Type B pancreatic cell (in vitro differentiated cells): ENCODE results near the gene FRAS1. TPM values are rescaled to one million over a fixed set of nuclear protein-coding genes. Genes with fewer than 3 reads are reported as not detected.

Experiments used
- DNase-seq: peaks from one replicate; pipeline ENCODE4 v3.0.0; 2021; ENCODE audit warnings: mixed read lengths; ENCODE audit not compliant: unreplicated experiment; ENCODE audit errors: extremely low spot score
- H3K27ac Mint-ChIP-seq: 2 replicates; pipeline ENCODE4 v1.8.0; 2021; ENCODE audit warnings: mild to moderate bottlenecking, mixed read lengths
- H3K27me3 Mint-ChIP-seq: 2 replicates; pipeline ENCODE4 v1.8.0; 2021; ENCODE audit warnings: mixed read lengths
- H3K36me3 Mint-ChIP-seq: 2 replicates; pipeline ENCODE4 v1.8.0; 2021; ENCODE audit warnings: mixed read lengths
- H3K4me1 Mint-ChIP-seq: one replicate; pipeline ENCODE4 v1.8.0; 2021; ENCODE audit warnings: mixed read lengths; ENCODE audit not compliant: unreplicated experiment
- H3K4me3 Mint-ChIP-seq: 2 replicates; pipeline ENCODE4 v1.8.0; 2021; ENCODE audit warnings: mild to moderate bottlenecking, mixed read lengths
- H3K9me3 Mint-ChIP-seq: 2 replicates; pipeline ENCODE4 v1.8.0; 2021; ENCODE audit warnings: mixed read lengths
- total RNA-seq: library from RNA; stranded (reverse); gene quantifications from 2 replicates; pipeline ENCODE4 v1.2.1, GENCODE V29; 2021; ENCODE audit warnings: low replicate concordance
- TF ChIP-seq, protein P1 (sequence below): fragments of 200-600 bp; sonication (generic); conservative IDR thresholded peaks from 2 replicates; pipeline ENCODE4 v1.5.0; 2021; ENCODE audit warnings: antibody characterized with exemption, mild to moderate bottlenecking

Gene FRAS1
- total RNA-seq, 1 donor from 2014 or later = 37.7 TPM

DNA sequence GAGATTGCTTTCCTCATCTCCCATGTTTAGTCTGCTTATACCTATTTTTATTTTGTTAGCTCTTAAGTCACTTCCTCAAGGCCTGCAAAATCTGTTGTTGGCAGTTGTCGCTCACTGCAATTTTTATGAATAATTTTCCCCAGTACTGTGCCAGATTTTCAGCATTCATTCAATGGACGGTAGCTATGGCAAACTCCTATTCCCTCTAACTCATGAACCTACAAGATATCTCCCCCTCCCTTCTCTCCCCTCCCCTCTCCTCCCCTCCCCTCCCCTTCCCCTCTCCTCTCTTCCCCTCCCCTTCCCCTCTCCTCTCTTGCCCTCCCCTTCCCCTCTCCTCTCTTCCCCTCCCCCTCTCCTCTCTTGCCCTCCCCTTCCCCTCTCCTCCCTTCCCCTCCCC lies 160.4 kb downstream of the FRAS1 start:
- no peaks in the 10 kb centered on the region for H3K9me3 Mint-ChIP-seq
- TF ChIP-seq, protein P1, sequence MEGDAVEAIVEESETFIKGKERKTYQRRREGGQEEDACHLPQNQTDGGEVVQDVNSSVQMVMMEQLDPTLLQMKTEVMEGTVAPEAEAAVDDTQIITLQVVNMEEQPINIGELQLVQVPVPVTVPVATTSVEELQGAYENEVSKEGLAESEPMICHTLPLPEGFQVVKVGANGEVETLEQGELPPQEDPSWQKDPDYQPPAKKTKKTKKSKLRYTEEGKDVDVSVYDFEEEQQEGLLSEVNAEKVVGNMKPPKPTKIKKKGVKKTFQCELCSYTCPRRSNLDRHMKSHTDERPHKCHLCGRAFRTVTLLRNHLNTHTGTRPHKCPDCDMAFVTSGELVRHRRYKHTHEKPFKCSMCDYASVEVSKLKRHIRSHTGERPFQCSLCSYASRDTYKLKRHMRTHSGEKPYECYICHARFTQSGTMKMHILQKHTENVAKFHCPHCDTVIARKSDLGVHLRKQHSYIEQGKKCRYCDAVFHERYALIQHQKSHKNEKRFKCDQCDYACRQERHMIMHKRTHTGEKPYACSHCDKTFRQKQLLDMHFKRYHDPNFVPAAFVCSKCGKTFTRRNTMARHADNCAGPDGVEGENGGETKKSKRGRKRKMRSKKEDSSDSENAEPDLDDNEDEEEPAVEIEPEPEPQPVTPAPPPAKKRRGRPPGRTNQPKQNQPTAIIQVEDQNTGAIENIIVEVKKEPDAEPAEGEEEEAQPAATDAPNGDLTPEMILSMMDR = no peak
- no peaks in the 10 kb centered on the region for H3K36me3 Mint-ChIP-seq
- H3K27me3 Mint-ChIP-seq = no peaks in the 10 kb centered on the region
- no peak for DNase-seq
- H3K27ac Mint-ChIP-seq = no peak overlapping the region
- no peak overlapping the region for H3K4me3 Mint-ChIP-seq
- peaks cover 18% of the 10 kb centered on the region for H3K4me1 Mint-ChIP-seq

GRCh38 chr4:78218260-78218659 lies 161.1 kb downstream of the FRAS1 start:
- Mint-ChIP-seq H3K27ac (no peak overlapping the region), H3K9me3 (no peaks in the 10 kb centered on the region), H3K4me3 (no peak overlapping the region), H3K36me3 (no peaks in the 10 kb centered on the region), H3K27me3 (no peaks in the 10 kb centered on the region), H3K4me1 (peaks cover 25% of the 10 kb centered on the region)
- TF ChIP-seq, protein P1 = no peak
- no peak for DNase-seq

DNA sequence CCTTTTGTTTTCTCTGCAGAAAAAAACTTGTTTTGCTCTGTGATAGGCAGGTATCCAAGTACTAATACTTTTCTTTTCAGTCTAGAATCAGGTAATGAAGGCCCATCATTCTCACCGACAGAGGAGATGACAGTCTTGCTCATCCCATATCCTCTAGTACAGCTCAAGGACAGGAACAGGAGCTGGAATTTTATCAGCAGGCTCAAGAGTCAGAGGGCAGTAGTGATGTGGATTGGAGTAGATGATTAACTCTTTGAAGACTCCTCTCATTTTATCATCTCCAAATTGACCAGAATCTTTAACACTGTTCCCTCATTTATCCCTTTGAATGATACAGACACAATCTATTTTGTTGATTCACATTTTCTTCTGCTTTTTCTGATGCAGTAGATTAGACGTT lies 162.7 kb downstream of the FRAS1 start:
- Mint-ChIP-seq H3K36me3 (no peaks in the 10 kb centered on the region), H3K4me1 (peaks cover 21% of the 10 kb centered on the region), H3K9me3 (no peaks in the 10 kb centered on the region), H3K4me3 (no peak overlapping the region), H3K27ac (no peak overlapping the region), H3K27me3 (no peaks in the 10 kb centered on the region)
- DNase-seq = no peak
- TF ChIP-seq, protein P1 = no peak

- H3K27ac Mint-ChIP-seq = no peak overlapping the region
- peaks cover 21% of the 10 kb centered on the region for H3K4me1 Mint-ChIP-seq
- no peaks in the 10 kb centered on the region for H3K36me3 Mint-ChIP-seq
- TF ChIP-seq, protein P1 = no peak
- H3K4me3 Mint-ChIP-seq = no peak overlapping the region
- no peaks in the 10 kb centered on the region for H3K9me3 Mint-ChIP-seq
- H3K27me3 Mint-ChIP-seq = no peaks in the 10 kb centered on the region
- DNase-seq = no peak
Measured at GRCh38 chr4:78220283-78220682, 163.2 kb downstream of the FRAS1 start.

DNA sequence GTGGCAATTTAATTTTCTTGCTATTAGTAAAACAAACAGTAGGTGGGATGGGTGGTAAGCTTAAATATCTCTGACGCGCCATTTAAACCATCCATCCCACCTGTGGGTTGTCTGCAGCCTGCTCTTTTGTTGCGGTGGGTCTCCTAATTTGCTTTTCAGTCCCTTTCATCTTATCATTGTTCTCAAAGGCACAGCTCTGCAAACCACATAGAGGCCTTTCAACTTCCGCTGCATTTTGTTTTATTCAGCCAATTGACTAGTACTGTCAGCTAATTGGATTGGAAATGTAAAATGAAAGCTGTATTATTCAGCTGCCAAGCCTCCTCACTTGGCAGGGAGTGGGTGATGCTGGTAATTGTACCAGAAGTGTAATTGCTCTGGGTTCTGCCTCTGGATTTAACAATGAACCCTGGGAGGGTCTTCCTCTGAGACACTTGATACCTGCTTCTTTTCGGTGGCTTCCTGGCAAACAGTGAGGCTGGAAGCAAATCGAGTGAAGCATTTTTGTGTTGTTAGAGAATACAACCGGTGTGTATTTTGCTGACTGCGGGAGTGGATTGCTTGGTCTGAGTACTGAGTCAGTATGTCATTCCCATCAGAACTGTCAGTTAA lies 165.6 kb downstream of the FRAS1 start:
- Mint-ChIP-seq H3K27me3 (no peaks in the 10 kb centered on the region), H3K36me3 (peaks cover 8% of the 10 kb centered on the region), H3K27ac (no peak overlapping the region), H3K9me3 (peaks cover 5% of the 10 kb centered on the region), H3K4me1 (peaks cover 21% of the 10 kb centered on the region), H3K4me3 (no peak overlapping the region)
- no peak for DNase-seq
- TF ChIP-seq, protein P1 = no peak

GRCh38 chr4:78225236-78225635 lies 168.1 kb downstream of the FRAS1 start:
- Mint-ChIP-seq H3K27me3 (no peaks in the 10 kb centered on the region), H3K9me3 (peaks cover 5% of the 10 kb centered on the region), H3K4me1 (peaks cover 14% of the 10 kb centered on the region), H3K27ac (no peak overlapping the region), H3K36me3 (peaks cover 8% of the 10 kb centered on the region), H3K4me3 (no peak overlapping the region)
- DNase-seq = no peak
- TF ChIP-seq, protein P1 = no peak
